ENCODE measurements around the gene FAF1.

Gene FAF1

GRCh38 chr1:50527249-50527986 lies 432.6 kb downstream of the FAF1 start:
- Mint-ChIP-seq H3K4me1 (ENCODE audit: low read depth) (no peaks in the 10 kb centered on the region), H3K4me3 (no peak overlapping the region), H3K27ac (no peak overlapping the region), H3K36me3 (ENCODE audit: low read depth) (peaks cover 14% of the 10 kb centered on the region), H3K9me3 (peaks cover 4% of the 10 kb centered on the region), H3K27me3 (ENCODE audit: low read depth) (no peaks in the 10 kb centered on the region)
- DNase-seq (ENCODE audit: low spot score): no peak

DNA sequence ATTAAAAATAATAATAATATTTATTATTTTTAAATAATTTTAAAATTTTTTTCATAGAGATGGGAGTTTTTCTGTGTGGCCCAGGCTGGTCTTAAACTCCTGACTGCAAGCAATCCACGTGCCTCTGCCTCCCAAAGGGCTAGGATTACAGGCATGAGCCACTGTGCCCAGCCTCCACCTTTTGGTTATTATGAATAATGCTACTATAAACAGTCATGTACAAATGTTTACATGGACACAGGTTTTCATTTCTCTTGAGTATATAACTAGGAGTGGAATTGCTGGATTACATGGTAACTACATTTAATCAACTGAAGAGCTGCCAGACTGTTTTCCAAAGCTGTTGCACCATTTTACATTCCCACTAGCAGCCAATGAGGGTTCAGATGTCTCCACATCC lies 433.6 kb downstream of the FAF1 start:
- Mint-ChIP-seq H3K9me3 (peaks cover 4% of the 10 kb centered on the region), H3K27me3 (ENCODE audit: low read depth) (no peaks in the 10 kb centered on the region), H3K4me1 (ENCODE audit: low read depth) (no peaks in the 10 kb centered on the region), H3K27ac (no peak overlapping the region), H3K4me3 (no peak overlapping the region), H3K36me3 (ENCODE audit: low read depth) (peaks cover 15% of the 10 kb centered on the region)
- DNase-seq (ENCODE audit: low spot score): no peak

DNA sequence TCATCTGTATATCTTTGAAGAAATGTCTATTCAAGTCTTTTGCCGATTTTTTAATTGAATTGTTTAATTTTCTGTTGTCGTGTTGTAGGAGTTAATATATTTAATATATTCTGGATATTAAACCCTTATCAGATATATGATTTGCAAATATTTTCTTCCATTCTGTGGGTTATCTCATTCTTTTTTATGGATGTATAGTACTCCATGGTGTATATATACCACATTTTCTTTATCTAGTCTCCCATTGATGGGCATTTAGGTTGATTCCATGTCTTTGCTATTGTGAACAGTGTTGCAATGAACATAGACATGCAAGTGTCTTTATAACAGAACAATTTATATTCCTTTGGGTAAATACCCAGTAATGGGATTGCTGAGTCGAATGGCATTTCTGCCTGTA lies 436.5 kb downstream of the FAF1 start:
- peaks cover 4% of the 10 kb centered on the region for H3K9me3 Mint-ChIP-seq
- H3K36me3 Mint-ChIP-seq (ENCODE audit: low read depth): peaks cover 15% of the 10 kb centered on the region
- H3K27me3 Mint-ChIP-seq (ENCODE audit: low read depth): no peaks in the 10 kb centered on the region
- no peak overlapping the region for H3K4me3 Mint-ChIP-seq
- DNase-seq (ENCODE audit: low spot score): no peak
- H3K27ac Mint-ChIP-seq: no peak overlapping the region
- no peaks in the 10 kb centered on the region for H3K4me1 Mint-ChIP-seq (ENCODE audit: low read depth)

DNA sequence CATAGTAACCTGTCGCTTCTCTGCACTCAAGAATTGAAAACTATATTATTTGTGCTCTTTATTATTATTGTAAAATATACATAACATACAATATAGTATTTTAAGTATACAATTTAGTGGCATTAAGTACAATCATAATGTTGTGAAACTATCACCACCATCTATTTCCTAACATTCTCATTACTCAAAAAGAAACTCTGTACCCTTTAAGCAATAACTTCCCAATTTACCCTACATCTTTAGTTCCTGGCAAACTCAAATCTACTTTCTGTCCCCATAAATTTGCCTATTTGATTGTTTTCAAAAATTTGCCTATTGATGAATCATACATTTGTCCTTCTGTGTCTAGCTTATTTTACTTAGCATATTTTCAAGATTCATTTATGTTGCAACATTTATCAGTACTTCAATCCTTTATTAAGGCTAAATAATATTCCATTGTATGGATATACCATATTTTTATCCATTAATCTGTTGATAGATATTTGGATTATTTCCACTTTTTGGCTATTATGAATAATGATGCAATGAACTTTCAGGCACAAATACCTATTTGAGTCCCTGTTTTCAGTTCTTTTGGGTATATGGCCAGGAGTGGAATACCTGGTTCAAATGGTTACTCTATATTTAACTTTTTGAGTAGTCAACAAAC lies 437.2 kb downstream of the FAF1 start:
- H3K9me3 Mint-ChIP-seq: peaks cover 4% of the 10 kb centered on the region
- no peak overlapping the region for H3K4me3 Mint-ChIP-seq
- peaks cover 15% of the 10 kb centered on the region for H3K36me3 Mint-ChIP-seq (ENCODE audit: low read depth)
- no peaks in the 10 kb centered on the region for H3K27me3 Mint-ChIP-seq (ENCODE audit: low read depth)
- DNase-seq (ENCODE audit: low spot score): no peak
- no peaks in the 10 kb centered on the region for H3K4me1 Mint-ChIP-seq (ENCODE audit: low read depth)
- H3K27ac Mint-ChIP-seq: no peak overlapping the region

- peaks cover 11% of the 10 kb centered on the region for H3K36me3 Mint-ChIP-seq (ENCODE audit: low read depth)
- H3K9me3 Mint-ChIP-seq: peaks cover 4% of the 10 kb centered on the region
- no peaks in the 10 kb centered on the region for H3K4me1 Mint-ChIP-seq (ENCODE audit: low read depth)
- no peak for DNase-seq (ENCODE audit: low spot score)
- H3K27me3 Mint-ChIP-seq (ENCODE audit: low read depth): no peaks in the 10 kb centered on the region
- no peak overlapping the region for H3K4me3 Mint-ChIP-seq
- no peak overlapping the region for H3K27ac Mint-ChIP-seq
These were observed 438.4 kb downstream of the FAF1 start for GRCh38 chr1:50521703-50522102.

- Mint-ChIP-seq H3K4me3 (no peak overlapping the region), H3K27ac (no peak overlapping the region), H3K9me3 (peaks cover 2% of the 10 kb centered on the region), H3K4me1 (ENCODE audit: low read depth) (no peaks in the 10 kb centered on the region), H3K27me3 (ENCODE audit: low read depth) (no peaks in the 10 kb centered on the region), H3K36me3 (ENCODE audit: low read depth) (peaks cover 14% of the 10 kb centered on the region)
- no peak for DNase-seq (ENCODE audit: low spot score)
These were observed 442.6 kb downstream of the FAF1 start for GRCh38 chr1:50517488-50517887.

- peaks cover 14% of the 10 kb centered on the region for H3K36me3 Mint-ChIP-seq (ENCODE audit: low read depth)
- no peak overlapping the region for H3K4me3 Mint-ChIP-seq
- no peaks in the 10 kb centered on the region for H3K4me1 Mint-ChIP-seq (ENCODE audit: low read depth)
- H3K27ac Mint-ChIP-seq: no peak overlapping the region
- DNase-seq (ENCODE audit: low spot score): no peak
- H3K27me3 Mint-ChIP-seq (ENCODE audit: low read depth): no peaks in the 10 kb centered on the region
- H3K9me3 Mint-ChIP-seq: peaks cover 4% of the 10 kb centered on the region
These were observed 444.0 kb downstream of the FAF1 start for GRCh38 chr1:50516056-50516455.

- Mint-ChIP-seq H3K9me3 (peaks cover 20% of the 10 kb centered on the region), H3K4me3 (no peak overlapping the region), H3K27me3 (ENCODE audit: low read depth) (no peaks in the 10 kb centered on the region), H3K36me3 (ENCODE audit: low read depth) (peaks cover 20% of the 10 kb centered on the region), H3K4me1 (ENCODE audit: low read depth) (no peaks in the 10 kb centered on the region), H3K27ac (no peak overlapping the region)
- no peak for DNase-seq (ENCODE audit: low spot score)
These were observed 452.0 kb downstream of the FAF1 start for GRCh38 chr1:50508040-50508586.

DNA sequence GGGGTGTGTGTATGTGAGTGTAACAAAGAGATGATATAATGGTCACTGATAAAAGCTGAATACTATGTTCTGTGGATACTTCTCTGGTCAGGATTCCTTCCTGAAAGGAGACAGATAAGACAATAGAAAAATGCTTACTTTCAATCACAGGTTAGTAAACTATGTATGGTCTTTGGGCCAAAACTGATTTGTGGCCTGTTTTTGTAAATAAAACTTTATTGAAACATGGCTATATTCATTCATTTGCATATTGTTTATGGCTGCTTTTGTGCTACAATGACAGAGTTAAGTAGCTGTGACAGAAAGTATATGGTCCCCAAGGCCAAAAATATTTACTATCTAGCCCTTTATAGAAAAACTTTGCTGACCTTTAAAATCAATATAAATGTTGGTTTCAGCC lies 454.6 kb downstream of the FAF1 start:
- H3K4me1 Mint-ChIP-seq (ENCODE audit: low read depth): no peaks in the 10 kb centered on the region
- H3K9me3 Mint-ChIP-seq: peaks cover 16% of the 10 kb centered on the region
- DNase-seq (ENCODE audit: low spot score): no peak
- peaks cover 15% of the 10 kb centered on the region for H3K36me3 Mint-ChIP-seq (ENCODE audit: low read depth)
- H3K4me3 Mint-ChIP-seq: no peak overlapping the region
- no peak overlapping the region for H3K27ac Mint-ChIP-seq
- H3K27me3 Mint-ChIP-seq (ENCODE audit: low read depth): no peaks in the 10 kb centered on the region

DNA sequence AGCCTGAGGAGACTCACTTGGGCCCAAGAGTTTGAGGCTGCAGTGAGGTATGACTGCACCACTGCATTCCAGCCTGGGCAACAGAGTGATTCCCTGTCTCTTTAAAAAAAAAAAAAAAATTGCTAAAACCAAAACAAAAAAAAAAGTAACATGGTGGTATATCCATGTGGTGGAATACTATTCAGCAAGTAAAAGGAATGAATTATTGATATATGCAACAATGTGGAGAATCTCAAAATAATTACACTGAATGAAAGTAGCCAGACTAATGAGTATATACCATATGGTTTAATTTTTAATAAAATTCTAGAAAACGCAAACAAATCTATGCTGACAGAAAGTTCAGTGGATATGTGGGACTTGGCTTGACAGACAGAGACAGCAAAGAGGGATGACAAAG lies 456.6 kb downstream of the FAF1 start:
- no peak overlapping the region for H3K27ac Mint-ChIP-seq
- H3K4me3 Mint-ChIP-seq: no peak overlapping the region
- H3K9me3 Mint-ChIP-seq: peaks cover 16% of the 10 kb centered on the region
- no peaks in the 10 kb centered on the region for H3K27me3 Mint-ChIP-seq (ENCODE audit: low read depth)
- H3K4me1 Mint-ChIP-seq (ENCODE audit: low read depth): no peaks in the 10 kb centered on the region
- peaks cover 15% of the 10 kb centered on the region for H3K36me3 Mint-ChIP-seq (ENCODE audit: low read depth)
- DNase-seq (ENCODE audit: low spot score): no peak

- no peaks in the 10 kb centered on the region for H3K4me1 Mint-ChIP-seq (ENCODE audit: low read depth)
- DNase-seq (ENCODE audit: low spot score): no peak
- no peak overlapping the region for H3K4me3 Mint-ChIP-seq
- H3K27ac Mint-ChIP-seq: no peak overlapping the region
- peaks cover 21% of the 10 kb centered on the region for H3K9me3 Mint-ChIP-seq
- peaks cover 21% of the 10 kb centered on the region for H3K36me3 Mint-ChIP-seq (ENCODE audit: low read depth)
- H3K27me3 Mint-ChIP-seq (ENCODE audit: low read depth): no peaks in the 10 kb centered on the region
These were observed 457.9 kb downstream of the FAF1 start for GRCh38 chr1:50502147-50502546.

DNA sequence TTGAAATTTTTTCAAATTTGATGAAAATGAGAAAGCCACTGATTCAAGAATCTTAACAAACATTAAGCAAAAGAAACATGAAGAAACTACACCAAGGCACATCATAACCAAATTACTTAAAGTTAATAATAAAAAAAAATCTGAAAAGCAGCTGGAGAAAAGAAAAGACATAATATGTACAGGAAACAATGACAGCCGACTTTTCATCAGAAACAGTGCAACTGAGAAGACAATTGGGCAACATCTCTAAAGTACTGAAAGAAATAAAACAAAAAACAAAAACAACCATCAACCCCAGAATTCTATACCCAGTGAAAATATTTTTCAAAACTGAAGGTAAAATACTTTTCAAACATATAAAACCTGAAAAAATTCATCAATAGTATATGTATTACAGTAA lies 463.1 kb downstream of the FAF1 start:
- H3K27me3 Mint-ChIP-seq (ENCODE audit: low read depth): no peaks in the 10 kb centered on the region
- no peak overlapping the region for H3K27ac Mint-ChIP-seq
- H3K4me1 Mint-ChIP-seq (ENCODE audit: low read depth): peaks cover 1% of the 10 kb centered on the region
- peaks cover 25% of the 10 kb centered on the region for H3K36me3 Mint-ChIP-seq (ENCODE audit: low read depth)
- H3K9me3 Mint-ChIP-seq: peaks cover 27% of the 10 kb centered on the region
- no peak overlapping the region for H3K4me3 Mint-ChIP-seq
- DNase-seq (ENCODE audit: low spot score): no peak

GRCh38 chr1:50493710-50494109 lies 466.4 kb downstream of the FAF1 start:
- Mint-ChIP-seq H3K27ac (no peak overlapping the region), H3K27me3 (ENCODE audit: low read depth) (no peaks in the 10 kb centered on the region), H3K4me3 (no peak overlapping the region), H3K4me1 (ENCODE audit: low read depth) (peaks cover 9% of the 10 kb centered on the region), H3K36me3 (ENCODE audit: low read depth) (peaks cover 44% of the 10 kb centered on the region), H3K9me3 (peaks cover 27% of the 10 kb centered on the region)
- DNase-seq (ENCODE audit: low spot score): no peak

GRCh38 chr1:50492142-50492541 lies 467.9 kb downstream of the FAF1 start:
- H3K4me3 Mint-ChIP-seq: no peak overlapping the region
- no peak overlapping the region for H3K27ac Mint-ChIP-seq
- H3K4me1 Mint-ChIP-seq (ENCODE audit: low read depth): peaks cover 9% of the 10 kb centered on the region
- H3K36me3 Mint-ChIP-seq (ENCODE audit: low read depth): peaks cover 36% of the 10 kb centered on the region
- no peaks in the 10 kb centered on the region for H3K27me3 Mint-ChIP-seq (ENCODE audit: low read depth)
- no peak for DNase-seq (ENCODE audit: low spot score)
- H3K9me3 Mint-ChIP-seq: peaks cover 19% of the 10 kb centered on the region
